HK-2 (cell line): Measurements from ENCODE around the gene TEX52.
"Not testable (repeated sequence)": the region's sequence is repeated elsewhere in the genome, so short reads cannot be mapped to it uniquely, and the experiment has no call there.

Experiments used
- DNase-seq: peaks from one replicate; pipeline ENCODE4 v3.0.0-alpha.2; 2018; ENCODE audit not compliant: unreplicated experiment

TEX52 gene

GRCh38 chr12:2864198-2864597 lies 7.4 kb upstream of the TEX52 start:
- DNase-seq, result no peak

DNA sequence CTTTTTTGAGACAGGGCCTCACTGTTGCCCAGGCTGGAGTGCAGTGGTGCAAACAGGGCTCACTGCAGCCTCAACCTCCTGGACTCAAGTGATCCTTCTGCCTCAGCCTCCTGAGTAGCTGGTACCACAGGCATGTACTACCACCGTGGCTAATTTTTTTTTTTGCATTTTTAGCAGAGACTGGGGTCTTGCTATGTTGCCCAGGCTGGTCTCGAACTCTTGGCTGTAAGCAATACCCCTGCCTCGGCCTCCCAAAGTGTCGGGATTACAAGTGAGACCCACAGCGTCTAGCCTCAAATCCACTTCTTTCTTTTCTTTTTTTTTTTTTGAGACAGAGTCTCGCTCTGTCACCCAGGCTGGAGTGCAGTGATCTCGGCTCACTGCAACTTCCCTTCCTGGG lies 6.6 kb upstream of the TEX52 start:
- not testable (repeated sequence) for DNase-seq

DNA sequence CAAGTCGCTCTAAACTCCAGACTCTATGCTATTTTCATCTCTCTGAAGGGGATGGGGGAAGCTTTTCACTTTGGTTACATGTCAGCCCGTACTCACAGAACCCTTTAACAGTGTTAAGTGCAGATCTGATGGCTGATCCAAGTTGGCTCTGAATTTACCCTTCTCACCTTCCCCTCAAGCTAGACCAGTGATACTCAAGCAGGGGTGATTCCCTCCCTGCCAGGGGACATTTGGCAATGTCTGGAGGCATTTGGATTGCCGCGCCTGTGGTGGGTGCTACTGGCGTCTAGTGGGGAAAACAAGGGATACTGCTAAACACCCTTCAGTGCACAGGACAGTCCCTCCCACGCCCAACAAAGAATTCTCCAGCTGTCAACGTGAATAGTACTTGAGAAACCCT lies 6.0 kb upstream of the TEX52 start:
- no peak for DNase-seq

- no peak for DNase-seq
Measured at GRCh38 chr12:2860170-2860569, 3.3 kb upstream of the TEX52 start.

DNA sequence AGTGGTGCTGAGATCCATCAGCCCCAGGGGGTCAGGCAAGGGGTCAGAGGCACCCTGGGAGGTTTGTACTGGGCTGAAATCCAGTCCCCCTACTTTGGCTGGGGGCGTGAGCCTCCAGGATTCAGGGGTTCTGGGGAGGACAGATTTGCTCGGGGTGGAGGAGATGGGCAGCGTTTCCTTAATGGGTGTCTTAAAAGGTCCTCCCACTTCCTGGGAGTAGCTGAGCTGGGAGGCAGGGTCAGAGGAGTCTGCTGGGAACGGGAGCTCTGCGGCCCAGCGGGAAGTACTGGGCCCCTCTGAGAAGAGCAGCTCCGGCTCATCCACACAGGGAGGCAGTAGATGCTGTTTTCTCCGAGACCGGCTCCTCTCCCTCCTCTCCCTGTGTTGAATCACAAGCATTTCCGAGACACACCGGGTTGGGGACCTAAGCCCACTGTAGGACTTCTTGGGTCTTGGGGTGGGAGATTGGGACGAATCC lies 2.1 kb upstream of the TEX52 start:
- DNase-seq, result no peak

GRCh38 chr12:2858334-2858733 lies 1.5 kb upstream of the TEX52 start:
- no peak for DNase-seq

- no peak for DNase-seq
Measured at GRCh38 chr12:2857576-2857975, 737 bp upstream of the TEX52 start.

- no peak for DNase-seq
Measured at GRCh38 chr12:2856051-2856450, 788 bp downstream of the TEX52 start.

DNA sequence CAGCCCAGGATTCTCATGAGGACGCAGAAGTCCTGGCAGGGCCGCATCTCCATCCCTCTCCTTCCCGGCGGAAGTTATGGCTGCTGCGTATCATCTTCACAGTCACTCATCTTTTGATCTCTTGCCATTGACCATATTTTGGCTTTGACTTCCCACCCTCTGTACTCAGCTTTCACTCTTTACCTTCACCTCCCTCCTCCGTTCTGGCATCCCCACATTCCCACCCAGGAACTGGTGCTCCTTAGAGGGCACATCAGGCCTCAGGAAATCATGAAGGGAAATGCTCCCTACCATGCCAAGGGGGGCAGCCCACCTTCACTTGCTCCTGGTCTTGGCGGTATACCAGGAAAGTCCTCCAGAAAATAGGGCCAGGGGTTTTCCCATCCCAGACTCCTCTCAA lies 1.3 kb downstream of the TEX52 start:
- no peak for DNase-seq

GRCh38 chr12:2854669-2855453 lies 2.0 kb downstream of the TEX52 start:
- DNase-seq, result no peak

GRCh38 chr12:2853626-2854025 lies 3.2 kb downstream of the TEX52 start:
- DNase-seq, result no peak

DNA sequence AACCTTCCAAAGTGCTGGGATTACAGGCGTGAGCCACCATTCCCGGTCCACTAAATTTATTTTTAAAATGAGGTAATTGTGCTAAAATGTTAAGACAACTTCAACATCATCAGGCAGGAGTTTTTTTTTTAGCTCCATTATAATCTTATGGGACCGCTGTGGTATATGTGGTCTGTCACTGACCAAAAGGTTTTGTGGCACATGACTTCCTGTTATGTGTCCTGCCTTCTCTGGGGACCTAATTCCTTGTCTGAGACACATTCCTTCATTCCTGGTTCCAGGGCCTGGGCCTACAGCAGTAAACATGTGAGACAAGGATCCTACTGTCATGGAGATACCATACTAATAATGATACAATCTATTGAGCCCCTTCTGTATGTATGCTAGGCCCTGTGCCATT lies 4.9 kb downstream of the TEX52 start:
- no peak for DNase-seq

DNA sequence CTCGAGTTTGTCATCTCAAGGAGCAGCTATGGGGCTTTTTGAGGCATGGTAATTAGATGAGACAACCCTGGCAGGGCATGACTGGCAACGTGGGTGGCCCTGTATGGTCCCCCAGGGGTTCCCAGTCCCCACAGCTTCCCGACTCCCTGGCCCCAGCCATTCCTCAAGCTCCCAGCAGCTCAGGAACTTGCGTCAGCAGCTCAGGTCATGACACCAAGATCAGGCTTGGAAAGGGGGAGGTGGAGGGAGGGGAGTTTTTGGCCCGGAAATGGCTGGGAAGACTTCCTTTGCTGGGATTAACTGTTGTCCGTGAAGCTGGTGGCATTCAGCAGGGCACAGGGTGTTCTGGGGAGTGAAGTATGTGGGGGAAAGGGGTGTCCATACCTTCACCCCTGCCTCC lies 11.6 kb downstream of the TEX52 start:
- no peak for DNase-seq

- DNase-seq, result no peak
Measured at GRCh38 chr12:2844786-2845185, 12.1 kb downstream of the TEX52 start.

- no peak for DNase-seq
Measured at GRCh38 chr12:2842948-2843347, 13.9 kb downstream of the TEX52 start.

GRCh38 chr12:2841056-2841650 lies 15.7 kb downstream of the TEX52 start:
- no peak for DNase-seq

GRCh38 chr12:2836574-2836973 lies 20.3 kb downstream of the TEX52 start:
- DNase-seq, result no peak

GRCh38 chr12:2835691-2836403 lies 21.0 kb downstream of the TEX52 start:
- no peak for DNase-seq

GRCh38 chr12:2834581-2835491 lies 22.0 kb downstream of the TEX52 start, which contains the start of gene NRIP2:
TSS of gene NRIP2 (minus strand) at chr12:2835035. CDS start at chr12:2834983, 52 bp downstream.
- no peak for DNase-seq

GRCh38 chr12:2833810-2834209 lies 23.0 kb downstream of the TEX52 start:
- DNase-seq, result no peak

- no peak for DNase-seq
Measured at GRCh38 chr12:2833327-2833726, 23.5 kb downstream of the TEX52 start.
